ENCODE results near the gene CAPN15. TPM values are rescaled to one million over a fixed set of nuclear protein-coding genes. Genes with fewer than 3 reads are reported as not detected.
"Not testable (repeated sequence)": the region's sequence is repeated elsewhere in the genome, so short reads cannot be mapped to it uniquely, and the experiment has no call there.

CAPN15 gene
- total and polyA plus RNA-seq, 10 donors: 25.8 to 71.7 (median 62.5) TPM

- 87 to 93% (median 92%) methylated on average over 28 to 33 of the region's 33 CpGs for WGBS, 5 donors
- no peaks in the 10 kb centered on the region for H3K27me3 ChIP-seq (replicated peaks in 1 of 7)
- intact Hi-C loops (cut with DNase I; ENCODE audit: low total_unique reads): no loop called here
- H3K4me3 ChIP-seq: no peak overlapping the region
- no peak overlapping the region for H3K27ac ChIP-seq
- DNase-seq: no peak
- peaks cover 0 to 65% (median 18%) of the 10 kb centered on the region in 6 donors for H3K36me3 ChIP-seq
- TF ChIP-seq POLR2AphosphoS5 (IDR thresholded peaks at IDR 0.05): peak in 1 of 3 donors; percentile 14
- TF ChIP-seq, protein P1, sequence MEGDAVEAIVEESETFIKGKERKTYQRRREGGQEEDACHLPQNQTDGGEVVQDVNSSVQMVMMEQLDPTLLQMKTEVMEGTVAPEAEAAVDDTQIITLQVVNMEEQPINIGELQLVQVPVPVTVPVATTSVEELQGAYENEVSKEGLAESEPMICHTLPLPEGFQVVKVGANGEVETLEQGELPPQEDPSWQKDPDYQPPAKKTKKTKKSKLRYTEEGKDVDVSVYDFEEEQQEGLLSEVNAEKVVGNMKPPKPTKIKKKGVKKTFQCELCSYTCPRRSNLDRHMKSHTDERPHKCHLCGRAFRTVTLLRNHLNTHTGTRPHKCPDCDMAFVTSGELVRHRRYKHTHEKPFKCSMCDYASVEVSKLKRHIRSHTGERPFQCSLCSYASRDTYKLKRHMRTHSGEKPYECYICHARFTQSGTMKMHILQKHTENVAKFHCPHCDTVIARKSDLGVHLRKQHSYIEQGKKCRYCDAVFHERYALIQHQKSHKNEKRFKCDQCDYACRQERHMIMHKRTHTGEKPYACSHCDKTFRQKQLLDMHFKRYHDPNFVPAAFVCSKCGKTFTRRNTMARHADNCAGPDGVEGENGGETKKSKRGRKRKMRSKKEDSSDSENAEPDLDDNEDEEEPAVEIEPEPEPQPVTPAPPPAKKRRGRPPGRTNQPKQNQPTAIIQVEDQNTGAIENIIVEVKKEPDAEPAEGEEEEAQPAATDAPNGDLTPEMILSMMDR (IDR thresholded peaks at IDR 0.05 in 8 of 11, conservative IDR thresholded peaks at IDR 0.05 in 3 of 11): no peak
- H3K9me3 ChIP-seq: no peaks in the 10 kb centered on the region
- peaks cover 0 to 9% (median 0%) of the 10 kb centered on the region in 6 donors for H3K4me1 ChIP-seq
Measured at GRCh38 chr16:505479-506245, 21.9 kb upstream of the CAPN15 start.

DNA sequence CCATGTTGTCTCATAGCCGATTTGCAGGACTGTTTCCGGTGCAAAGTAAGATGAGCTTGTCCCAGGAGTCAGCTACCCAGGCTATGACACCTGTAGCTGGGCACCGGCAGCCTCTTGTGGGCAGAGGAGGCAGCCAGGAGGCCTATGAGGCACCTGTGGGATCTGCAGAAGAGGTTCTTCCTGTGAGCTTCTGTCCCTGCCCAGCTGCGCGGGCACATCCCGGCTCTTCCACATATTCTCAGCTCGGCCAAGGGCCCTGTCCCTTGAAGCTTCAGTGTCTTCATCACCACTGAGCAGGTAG, 21.3 kb upstream of the CAPN15 start:
- Histone ChIP-seq H3K27ac (no peak overlapping the region), H3K4me3 (no peak overlapping the region), H3K27me3 (replicated peaks in 1 of 7) (no peaks in the 10 kb centered on the region), H3K9me3 (no peaks in the 10 kb centered on the region), H3K36me3 (peaks cover 0 to 70% (median 18%) of the 10 kb centered on the region in 6 donors), H3K4me1 (peaks cover 0 to 6% (median 0%) of the 10 kb centered on the region in 6 donors)
- intact Hi-C loops (cut with DNase I; ENCODE audit: low total_unique reads): no loop called here
- no peak for DNase-seq
- WGBS, 5 donors: 84 to 95% (median 91%) methylated on average over 7 of the region's 7 CpGs
- TF ChIP-seq POLR2A (IDR thresholded peaks at IDR 0.05): no peak
- TF ChIP-seq, protein P1 (IDR thresholded peaks at IDR 0.05 in 8 of 11, conservative IDR thresholded peaks at IDR 0.05 in 3 of 11): no peak

DNA sequence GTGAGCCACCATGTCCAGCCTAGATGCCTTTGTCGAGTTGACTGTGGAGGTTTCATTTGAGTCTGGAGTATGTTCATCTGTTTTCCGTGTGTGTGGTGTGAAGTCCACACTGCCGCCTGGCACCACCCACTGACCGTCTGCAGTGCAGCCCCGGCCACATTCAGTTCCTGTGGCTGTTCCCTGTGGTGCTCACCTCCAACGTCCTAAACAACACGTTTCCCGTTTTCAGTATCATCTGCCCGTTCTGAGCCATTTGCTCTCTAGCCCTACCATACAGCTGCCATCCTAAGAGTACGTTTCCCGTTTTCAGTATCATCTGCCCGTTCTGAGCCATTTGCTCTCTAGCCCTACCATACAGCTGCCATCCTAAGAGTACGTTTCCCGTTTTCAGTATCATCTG, 20.0 kb upstream of the CAPN15 start:
- intact Hi-C loops (cut with DNase I; ENCODE audit: low total_unique reads); H3K27me3 ChIP-seq (replicated peaks in 1 of 7); H3K4me3 ChIP-seq; DNase-seq; H3K9me3 ChIP-seq; H3K4me1 ChIP-seq; H3K27ac ChIP-seq: not testable (repeated sequence)
- H3K36me3 ChIP-seq: peaks cover 0 to 74% (median 18%) of the 10 kb centered on the region in 6 donors
- whole genome bisulfite sequencing, 5 donors: 83 to 91% (median 85%) methylated on average over 14 of the region's 14 CpGs

- Histone ChIP-seq H3K36me3 (peaks cover 0 to 72% (median 18%) of the 10 kb centered on the region in 6 donors), H3K9me3 (no peaks in the 10 kb centered on the region), H3K27ac (no peak overlapping the region), H3K4me1 (peaks cover 0 to 6% (median 0%) of the 10 kb centered on the region in 6 donors), H3K4me3 (no peak overlapping the region), H3K27me3 (replicated peaks in 1 of 7) (no peaks in the 10 kb centered on the region)
- 78 to 95% (median 90%) methylated on average over 6 of the region's 6 CpGs for WGBS, 5 donors
- TF ChIP-seq POLR2A (IDR thresholded peaks at IDR 0.05): no peak
- no peak for TF ChIP-seq POLR2AphosphoS5 (IDR thresholded peaks at IDR 0.05)
- TF ChIP-seq, protein P1 (IDR thresholded peaks at IDR 0.05 in 8 of 11, conservative IDR thresholded peaks at IDR 0.05 in 3 of 11): no peak
- DNase-seq: no peak
- intact Hi-C loops (cut with DNase I; ENCODE audit: low total_unique reads): no loop called here
Measured at GRCh38 chr16:507996-508395, 19.5 kb upstream of the CAPN15 start.

Measured in spleen (tissue), 11 donors.